ENCODE results near the gene PALLD. TPM values are rescaled to one million over a fixed set of nuclear protein-coding genes. Genes with fewer than 3 reads are reported as not detected.

Gene PALLD
- total RNA-seq, 6 experiments from 2014 or later = 7.7 to 81.6 (median 24.8) TPM

GRCh38 chr4:168524897-168525296 is 28.0 kb downstream of the PALLD start:
- H3K36me3 ChIP-seq = no peaks in the 10 kb centered on the region
- H3K4me1 ChIP-seq = no peaks in the 10 kb centered on the region
- no peak for ATAC-seq
- no peak for DNase-seq
- 49% methylated on average over 3 of the region's 3 CpGs for WGBS (ENCODE audit: insufficient coverage, low coverage, low lambda C conversion rate, missing lambda C conversion rate)
- no peaks in the 10 kb centered on the region for H3K9me3 ChIP-seq
- no peaks in the 10 kb centered on the region for H3K27me3 ChIP-seq
- no peak for TF ChIP-seq POLR2A (IDR thresholded peaks at IDR 0.05)
- no peak for TF ChIP-seq CTCF (IDR thresholded peaks at IDR 0.05)
- intact Hi-C loops (cut with DNase I) = no loop called here
- H3K27ac ChIP-seq = no peak overlapping the region
- no peak overlapping the region for H3K4me3 ChIP-seq

GRCh38 chr4:168527560-168527959 is 30.7 kb downstream of the PALLD start:
- Histone ChIP-seq H3K4me3 (no peak overlapping the region), H3K27me3 (no peaks in the 10 kb centered on the region), H3K36me3 (no peaks in the 10 kb centered on the region), H3K4me1 (no peaks in the 10 kb centered on the region), H3K9me3 (no peaks in the 10 kb centered on the region), H3K27ac (no peak overlapping the region)
- no peak for TF ChIP-seq CTCF (IDR thresholded peaks at IDR 0.05)
- intact Hi-C loops (cut with DNase I) = no loop called here
- 43% methylated on average over 1 of the region's 1 CpG for WGBS (ENCODE audit: insufficient coverage, low coverage, low lambda C conversion rate, missing lambda C conversion rate)
- DNase-seq (no peak), ATAC-seq (no peak)

- intact Hi-C loops (cut with DNase I) = no loop called here
- no peaks in the 10 kb centered on the region for H3K27me3 ChIP-seq
- ATAC-seq (no peak), DNase-seq (no peak)
- no peak overlapping the region for H3K4me3 ChIP-seq
- no peaks in the 10 kb centered on the region for H3K9me3 ChIP-seq
- 75% methylated on average over 8 of the region's 8 CpGs for WGBS (ENCODE audit: insufficient coverage, low coverage, low lambda C conversion rate, missing lambda C conversion rate)
- H3K36me3 ChIP-seq = no peaks in the 10 kb centered on the region
- TF ChIP-seq CTCF (IDR thresholded peaks at IDR 0.05) (no peak), POLR2A (IDR thresholded peaks at IDR 0.05) (no peak)
- no peaks in the 10 kb centered on the region for H3K4me1 ChIP-seq
- H3K27ac ChIP-seq = no peak overlapping the region
Measured at GRCh38 chr4:168528131-168528949, 31.5 kb downstream of the PALLD start.

GRCh38 chr4:168529257-168529656 is 32.4 kb downstream of the PALLD start:
- H3K9me3 ChIP-seq = no peaks in the 10 kb centered on the region
- no peaks in the 10 kb centered on the region for H3K4me1 ChIP-seq
- intact Hi-C loops (cut with DNase I) = no loop called here
- 76% methylated on average over 4 of the region's 6 CpGs for WGBS (ENCODE audit: insufficient coverage, low coverage, low lambda C conversion rate, missing lambda C conversion rate)
- no peaks in the 10 kb centered on the region for H3K36me3 ChIP-seq
- ATAC-seq (no peak), DNase-seq (no peak)
- no peaks in the 10 kb centered on the region for H3K27me3 ChIP-seq
- no peak for TF ChIP-seq POLR2A (IDR thresholded peaks at IDR 0.05)
- no peak for TF ChIP-seq CTCF (IDR thresholded peaks at IDR 0.05)
- H3K27ac ChIP-seq = no peak overlapping the region
- no peak overlapping the region for H3K4me3 ChIP-seq

Data from right lobe of liver (tissue), 6 donors.